ENCODE data around the gene SEPTIN2. TPM values are rescaled to one million over a fixed set of nuclear protein-coding genes. Genes with fewer than 3 reads are reported as not detected.

The SEPTIN2 gene
- total and polyA plus RNA-seq, 2 experiments from 2014 or later = 227 to 393 TPM

DNA sequence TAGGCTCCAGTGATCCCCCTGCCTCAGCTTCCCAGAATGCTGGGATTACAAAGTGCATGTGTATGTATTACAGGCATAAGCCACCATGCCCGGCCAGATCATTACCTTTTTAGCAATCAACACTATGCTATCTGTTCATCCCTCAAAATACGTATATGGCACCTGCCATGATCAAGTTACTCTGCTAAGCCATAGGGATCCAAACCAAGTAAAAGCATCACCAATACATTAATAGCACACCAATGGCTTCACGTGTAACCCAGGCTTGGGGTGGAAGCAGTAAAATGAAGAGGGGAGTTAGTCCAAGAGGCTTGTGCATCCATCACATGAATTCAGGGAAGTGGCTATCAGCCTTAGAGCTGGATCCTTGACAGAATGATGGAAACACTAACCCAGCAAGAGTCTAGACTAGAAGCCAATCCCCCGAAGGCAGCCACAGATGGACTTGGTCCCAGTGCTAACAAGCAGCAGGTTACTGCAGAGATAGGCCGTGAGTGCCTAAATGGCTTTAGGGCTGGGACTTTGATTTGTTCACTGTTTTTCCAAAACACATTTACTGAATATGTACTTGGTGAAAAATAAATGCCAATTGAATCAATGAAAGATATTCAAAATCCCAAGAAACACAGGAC is 11.6 kb upstream of the SEPTIN2 start:
- DNase-seq (ENCODE audit: low spot score) (no peak), ATAC-seq (no peak)
- H3K79me2 ChIP-seq (replicated peaks; ENCODE audit: insufficient read depth) = peaks cover 100% of the 10 kb centered on the region
- no peak overlapping the region for H3K4me3 ChIP-seq
- peaks cover 14% of the 10 kb centered on the region for H3K4me1 ChIP-seq (ENCODE audit: insufficient read depth)
- H3F3A ChIP-seq (replicated peaks; ENCODE audit: low read depth) = no peaks in the 10 kb centered on the region
- Mint-ChIP-seq H3K4me1 (peaks cover 37% of the 10 kb centered on the region), H3K36me3 (ENCODE audit: low read depth) (no peaks in the 10 kb centered on the region), H3K9me3 (no peaks in the 10 kb centered on the region), H3K4me3 (no peak overlapping the region), H3K27ac (no peak overlapping the region), H3K27me3 (ENCODE audit: insufficient read depth, low read depth, poor library complexity) (peaks cover 7% of the 10 kb centered on the region)
- no peak for TF ChIP-seq ZNF114 (CRISPR knock-in tag; IDR thresholded peaks at IDR 0.05)
- TF ChIP-seq, protein P1, sequence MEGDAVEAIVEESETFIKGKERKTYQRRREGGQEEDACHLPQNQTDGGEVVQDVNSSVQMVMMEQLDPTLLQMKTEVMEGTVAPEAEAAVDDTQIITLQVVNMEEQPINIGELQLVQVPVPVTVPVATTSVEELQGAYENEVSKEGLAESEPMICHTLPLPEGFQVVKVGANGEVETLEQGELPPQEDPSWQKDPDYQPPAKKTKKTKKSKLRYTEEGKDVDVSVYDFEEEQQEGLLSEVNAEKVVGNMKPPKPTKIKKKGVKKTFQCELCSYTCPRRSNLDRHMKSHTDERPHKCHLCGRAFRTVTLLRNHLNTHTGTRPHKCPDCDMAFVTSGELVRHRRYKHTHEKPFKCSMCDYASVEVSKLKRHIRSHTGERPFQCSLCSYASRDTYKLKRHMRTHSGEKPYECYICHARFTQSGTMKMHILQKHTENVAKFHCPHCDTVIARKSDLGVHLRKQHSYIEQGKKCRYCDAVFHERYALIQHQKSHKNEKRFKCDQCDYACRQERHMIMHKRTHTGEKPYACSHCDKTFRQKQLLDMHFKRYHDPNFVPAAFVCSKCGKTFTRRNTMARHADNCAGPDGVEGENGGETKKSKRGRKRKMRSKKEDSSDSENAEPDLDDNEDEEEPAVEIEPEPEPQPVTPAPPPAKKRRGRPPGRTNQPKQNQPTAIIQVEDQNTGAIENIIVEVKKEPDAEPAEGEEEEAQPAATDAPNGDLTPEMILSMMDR (conservative IDR thresholded peaks at IDR 0.05; ENCODE audit: low read depth in 2 of 2) = no peak
- TF ChIP-seq EZH2 (IDR thresholded peaks at IDR 0.05; ENCODE audit: low read depth, unreplicated experiment) = no peak
- TF ChIP-seq CREB1 (CRISPR knock-in tag; IDR thresholded peaks at IDR 0.05; ENCODE audit: low read depth) = no peak
- TF ChIP-seq JUNB (IDR thresholded peaks at IDR 0.05; ENCODE audit: unreplicated experiment) = no peak
- no peak for TF ChIP-seq NANOG (IDR thresholded peaks at IDR 0.05; ENCODE audit: borderline replicate concordance)
- TF ChIP-seq STAT1 (IDR thresholded peaks at IDR 0.05; ENCODE audit: unreplicated experiment) = no peak
- no peak for TF ChIP-seq EZH2phosphoT487 (IDR thresholded peaks at IDR 0.05; ENCODE audit: unreplicated experiment)
- no peak for TF ChIP-seq ZNF331 (CRISPR knock-in tag; IDR thresholded peaks at IDR 0.05; ENCODE audit: low read depth)
- TF ChIP-seq, protein P2, sequence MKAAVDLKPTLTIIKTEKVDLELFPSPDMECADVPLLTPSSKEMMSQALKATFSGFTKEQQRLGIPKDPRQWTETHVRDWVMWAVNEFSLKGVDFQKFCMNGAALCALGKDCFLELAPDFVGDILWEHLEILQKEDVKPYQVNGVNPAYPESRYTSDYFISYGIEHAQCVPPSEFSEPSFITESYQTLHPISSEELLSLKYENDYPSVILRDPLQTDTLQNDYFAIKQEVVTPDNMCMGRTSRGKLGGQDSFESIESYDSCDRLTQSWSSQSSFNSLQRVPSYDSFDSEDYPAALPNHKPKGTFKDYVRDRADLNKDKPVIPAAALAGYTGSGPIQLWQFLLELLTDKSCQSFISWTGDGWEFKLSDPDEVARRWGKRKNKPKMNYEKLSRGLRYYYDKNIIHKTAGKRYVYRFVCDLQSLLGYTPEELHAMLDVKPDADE (IDR thresholded peaks at IDR 0.05) = no peak
- TF ChIP-seq, protein P3, sequence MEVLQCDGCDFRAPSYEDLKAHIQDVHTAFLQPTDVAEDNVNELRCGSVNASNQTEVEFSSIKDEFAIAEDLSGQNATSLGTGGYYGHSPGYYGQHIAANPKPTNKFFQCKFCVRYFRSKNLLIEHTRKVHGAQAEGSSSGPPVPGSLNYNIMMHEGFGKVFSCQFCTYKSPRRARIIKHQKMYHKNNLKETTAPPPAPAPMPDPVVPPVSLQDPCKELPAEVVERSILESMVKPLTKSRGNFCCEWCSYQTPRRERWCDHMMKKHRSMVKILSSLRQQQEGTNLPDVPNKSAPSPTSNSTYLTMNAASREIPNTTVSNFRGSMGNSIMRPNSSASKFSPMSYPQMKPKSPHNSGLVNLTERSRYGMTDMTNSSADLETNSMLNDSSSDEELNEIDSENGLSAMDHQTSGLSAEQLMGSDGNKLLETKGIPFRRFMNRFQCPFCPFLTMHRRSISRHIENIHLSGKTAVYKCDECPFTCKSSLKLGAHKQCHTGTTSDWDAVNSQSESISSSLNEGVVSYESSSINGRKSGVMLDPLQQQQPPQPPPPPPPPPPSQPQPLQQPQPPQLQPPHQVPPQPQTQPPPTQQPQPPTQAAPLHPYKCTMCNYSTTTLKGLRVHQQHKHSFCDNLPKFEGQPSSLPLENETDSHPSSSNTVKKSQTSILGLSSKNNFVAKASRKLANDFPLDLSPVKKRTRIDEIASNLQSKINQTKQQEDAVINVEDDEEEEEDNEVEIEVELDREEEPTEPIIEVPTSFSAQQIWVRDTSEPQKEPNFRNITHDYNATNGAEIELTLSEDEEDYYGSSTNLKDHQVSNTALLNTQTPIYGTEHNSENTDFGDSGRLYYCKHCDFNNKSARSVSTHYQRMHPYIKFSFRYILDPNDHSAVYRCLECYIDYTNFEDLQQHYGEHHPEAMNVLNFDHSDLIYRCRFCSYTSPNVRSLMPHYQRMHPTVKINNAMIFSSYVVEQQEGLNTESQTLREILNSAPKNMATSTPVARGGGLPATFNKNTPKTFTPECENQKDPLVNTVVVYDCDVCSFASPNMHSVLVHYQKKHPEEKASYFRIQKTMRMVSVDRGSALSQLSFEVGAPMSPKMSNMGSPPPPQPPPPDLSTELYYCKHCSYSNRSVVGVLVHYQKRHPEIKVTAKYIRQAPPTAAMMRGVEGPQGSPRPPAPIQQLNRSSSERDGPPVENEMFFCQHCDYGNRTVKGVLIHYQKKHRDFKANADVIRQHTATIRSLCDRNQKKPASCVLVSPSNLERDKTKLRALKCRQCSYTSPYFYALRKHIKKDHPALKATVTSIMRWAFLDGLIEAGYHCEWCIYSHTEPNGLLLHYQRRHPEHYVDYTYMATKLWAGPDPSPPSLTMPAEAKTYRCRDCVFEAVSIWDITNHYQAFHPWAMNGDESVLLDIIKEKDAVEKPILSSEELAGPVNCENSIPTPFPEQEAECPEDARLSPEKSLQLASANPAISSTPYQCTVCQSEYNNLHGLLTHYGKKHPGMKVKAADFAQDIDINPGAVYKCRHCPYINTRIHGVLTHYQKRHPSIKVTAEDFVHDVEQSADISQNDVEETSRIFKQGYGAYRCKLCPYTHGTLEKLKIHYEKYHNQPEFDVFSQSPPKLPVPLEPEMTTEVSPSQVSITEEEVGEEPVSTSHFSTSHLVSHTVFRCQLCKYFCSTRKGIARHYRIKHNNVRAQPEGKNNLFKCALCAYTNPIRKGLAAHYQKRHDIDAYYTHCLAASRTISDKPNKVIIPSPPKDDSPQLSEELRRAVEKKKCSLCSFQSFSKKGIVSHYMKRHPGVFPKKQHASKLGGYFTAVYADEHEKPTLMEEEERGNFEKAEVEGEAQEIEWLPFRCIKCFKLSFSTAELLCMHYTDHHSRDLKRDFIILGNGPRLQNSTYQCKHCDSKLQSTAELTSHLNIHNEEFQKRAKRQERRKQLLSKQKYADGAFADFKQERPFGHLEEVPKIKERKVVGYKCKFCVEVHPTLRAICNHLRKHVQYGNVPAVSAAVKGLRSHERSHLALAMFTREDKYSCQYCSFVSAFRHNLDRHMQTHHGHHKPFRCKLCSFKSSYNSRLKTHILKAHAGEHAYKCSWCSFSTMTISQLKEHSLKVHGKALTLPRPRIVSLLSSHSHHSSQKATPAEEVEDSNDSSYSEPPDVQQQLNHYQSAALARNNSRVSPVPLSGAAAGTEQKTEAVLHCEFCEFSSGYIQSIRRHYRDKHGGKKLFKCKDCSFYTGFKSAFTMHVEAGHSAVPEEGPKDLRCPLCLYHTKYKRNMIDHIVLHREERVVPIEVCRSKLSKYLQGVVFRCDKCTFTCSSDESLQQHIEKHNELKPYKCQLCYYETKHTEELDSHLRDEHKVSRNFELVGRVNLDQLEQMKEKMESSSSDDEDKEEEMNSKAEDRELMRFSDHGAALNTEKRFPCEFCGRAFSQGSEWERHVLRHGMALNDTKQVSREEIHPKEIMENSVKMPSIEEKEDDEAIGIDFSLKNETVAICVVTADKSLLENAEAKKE (CRISPR knock-in tag; IDR thresholded peaks at IDR 0.05) = no peak
- no peak for TF ChIP-seq POLR2AphosphoS5 (IDR thresholded peaks at IDR 0.05; ENCODE audit: low read depth)
- TF ChIP-seq, protein P4, sequence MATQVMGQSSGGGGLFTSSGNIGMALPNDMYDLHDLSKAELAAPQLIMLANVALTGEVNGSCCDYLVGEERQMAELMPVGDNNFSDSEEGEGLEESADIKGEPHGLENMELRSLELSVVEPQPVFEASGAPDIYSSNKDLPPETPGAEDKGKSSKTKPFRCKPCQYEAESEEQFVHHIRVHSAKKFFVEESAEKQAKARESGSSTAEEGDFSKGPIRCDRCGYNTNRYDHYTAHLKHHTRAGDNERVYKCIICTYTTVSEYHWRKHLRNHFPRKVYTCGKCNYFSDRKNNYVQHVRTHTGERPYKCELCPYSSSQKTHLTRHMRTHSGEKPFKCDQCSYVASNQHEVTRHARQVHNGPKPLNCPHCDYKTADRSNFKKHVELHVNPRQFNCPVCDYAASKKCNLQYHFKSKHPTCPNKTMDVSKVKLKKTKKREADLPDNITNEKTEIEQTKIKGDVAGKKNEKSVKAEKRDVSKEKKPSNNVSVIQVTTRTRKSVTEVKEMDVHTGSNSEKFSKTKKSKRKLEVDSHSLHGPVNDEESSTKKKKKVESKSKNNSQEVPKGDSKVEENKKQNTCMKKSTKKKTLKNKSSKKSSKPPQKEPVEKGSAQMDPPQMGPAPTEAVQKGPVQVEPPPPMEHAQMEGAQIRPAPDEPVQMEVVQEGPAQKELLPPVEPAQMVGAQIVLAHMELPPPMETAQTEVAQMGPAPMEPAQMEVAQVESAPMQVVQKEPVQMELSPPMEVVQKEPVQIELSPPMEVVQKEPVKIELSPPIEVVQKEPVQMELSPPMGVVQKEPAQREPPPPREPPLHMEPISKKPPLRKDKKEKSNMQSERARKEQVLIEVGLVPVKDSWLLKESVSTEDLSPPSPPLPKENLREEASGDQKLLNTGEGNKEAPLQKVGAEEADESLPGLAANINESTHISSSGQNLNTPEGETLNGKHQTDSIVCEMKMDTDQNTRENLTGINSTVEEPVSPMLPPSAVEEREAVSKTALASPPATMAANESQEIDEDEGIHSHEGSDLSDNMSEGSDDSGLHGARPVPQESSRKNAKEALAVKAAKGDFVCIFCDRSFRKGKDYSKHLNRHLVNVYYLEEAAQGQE (IDR thresholded peaks at IDR 0.05; ENCODE audit: unreplicated experiment) = no peak
- H3K27me3 ChIP-seq (ENCODE audit: insufficient read depth) = no peaks in the 10 kb centered on the region
- no peak overlapping the region for H3K4me2 ChIP-seq
- peaks cover 71% of the 10 kb centered on the region for H4K20me1 ChIP-seq (replicated peaks; ENCODE audit: insufficient read depth)
- H3K36me3 ChIP-seq (ENCODE audit: insufficient read depth) = no peaks in the 10 kb centered on the region
- no peak overlapping the region for H3K27ac ChIP-seq (ENCODE audit: low read depth)
- H2AFZ ChIP-seq = no peak overlapping the region
- H3K9me2 ChIP-seq (ENCODE audit: insufficient read depth) = no peaks in the 10 kb centered on the region

Measured in GM23338 (cell line).